Mucosa of descending colon (tissue), 3 donors: ENCODE measurements around the gene MYOZ2. TPM values are rescaled to one million over a fixed set of nuclear protein-coding genes. Genes with fewer than 3 reads are reported as not detected.

Source experiments
- ATAC-seq: fragments of 200-7000 bp; cut with Tn5 transposase; one replicate; pipeline ENCODE4 v1.9.1; 2020; ENCODE audit warnings: mild to moderate bottlenecking, moderate library complexity
- DNase-seq, 3 donors: peaks; one replicate each; pipeline ENCODE4 v3.0.0-alpha.2; 2020
- H3K36me3 ChIP-seq: fragments of 200-600 bp; one replicate; pipeline ENCODE4 v1.8.0; 2021; ENCODE audit warnings: low read depth, mild to moderate bottlenecking
- H3K4me1 ChIP-seq: fragments of 200-600 bp; one replicate; pipeline ENCODE4 v1.8.0; 2021; ENCODE audit warnings: low read depth, mild to moderate bottlenecking
- H3K4me3 ChIP-seq: fragments of 200-600 bp; one replicate; pipeline ENCODE4 v1.8.0; 2021; ENCODE audit warnings: mild to moderate bottlenecking
- H3K9me3 ChIP-seq: fragments of 200-600 bp; one replicate; pipeline ENCODE4 v1.8.0; 2021; ENCODE audit warnings: mild to moderate bottlenecking
- intact Hi-C, 2 donors: fragments of 100-400 bp; cut with DNase I in 1 of 2; cut with micrococcal nuclease in 1 of 2; formaldehyde crosslinking; loops; one replicate each; pipeline versions ENCODE4 v1.11.0 to v1.11.1; 2022; cut with DNase I, micrococcal nuclease
- total RNA-seq, 3 donors: library from RNA; stranded (reverse); fragmentation: NEBNext Ultra II Directional in 2 of 3; extraction: Animal tissue kit (Norgen Biotek cat#: 25700) in 2 of 3; gene quantifications; one replicate each; pipeline versions ENCODE4 v1.2.1 to v1.2.4, GENCODE V29; 2021 to 2023
- TF ChIP-seq, protein P1 (sequence below): fragments of 200-600 bp; IDR thresholded peaks from one replicate; pipeline ENCODE4 v1.8.0; 2022; ENCODE audit warnings: antibody characterized with exemption, mild to moderate bottlenecking
- donor health status: DM: no; HTN: no; CAD: no; lungs with moderate emphysema.
- donor health status: DM: no; HTN: no; CAD: no.
- donor health status: DM: no; HTN: yes; CAD: no.

Gene MYOZ2
- total RNA-seq, 3 donors from 2014 or later: 0.20 to 0.63 (median 0.29) TPM

DNA sequence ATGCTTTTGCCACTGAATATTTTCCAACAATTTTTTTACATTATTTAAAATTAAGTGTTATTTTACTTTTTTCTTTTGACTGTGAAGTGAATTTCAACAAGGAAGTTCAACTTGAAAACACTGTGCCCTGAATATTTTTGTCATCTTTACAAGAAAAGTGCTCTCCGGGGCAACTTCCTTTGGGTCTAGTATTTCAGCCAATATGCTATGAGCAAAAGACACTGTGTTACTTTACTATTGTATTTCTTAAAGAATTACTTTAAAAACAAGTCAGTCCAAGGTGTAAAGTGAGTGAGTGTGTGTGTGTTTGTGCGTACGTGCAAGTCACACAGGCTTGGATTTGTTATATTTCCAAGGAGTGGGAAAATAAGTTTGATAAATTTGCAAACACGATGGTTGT is 69.3 kb downstream of the MYOZ2 start:
- TF ChIP-seq, protein P1, sequence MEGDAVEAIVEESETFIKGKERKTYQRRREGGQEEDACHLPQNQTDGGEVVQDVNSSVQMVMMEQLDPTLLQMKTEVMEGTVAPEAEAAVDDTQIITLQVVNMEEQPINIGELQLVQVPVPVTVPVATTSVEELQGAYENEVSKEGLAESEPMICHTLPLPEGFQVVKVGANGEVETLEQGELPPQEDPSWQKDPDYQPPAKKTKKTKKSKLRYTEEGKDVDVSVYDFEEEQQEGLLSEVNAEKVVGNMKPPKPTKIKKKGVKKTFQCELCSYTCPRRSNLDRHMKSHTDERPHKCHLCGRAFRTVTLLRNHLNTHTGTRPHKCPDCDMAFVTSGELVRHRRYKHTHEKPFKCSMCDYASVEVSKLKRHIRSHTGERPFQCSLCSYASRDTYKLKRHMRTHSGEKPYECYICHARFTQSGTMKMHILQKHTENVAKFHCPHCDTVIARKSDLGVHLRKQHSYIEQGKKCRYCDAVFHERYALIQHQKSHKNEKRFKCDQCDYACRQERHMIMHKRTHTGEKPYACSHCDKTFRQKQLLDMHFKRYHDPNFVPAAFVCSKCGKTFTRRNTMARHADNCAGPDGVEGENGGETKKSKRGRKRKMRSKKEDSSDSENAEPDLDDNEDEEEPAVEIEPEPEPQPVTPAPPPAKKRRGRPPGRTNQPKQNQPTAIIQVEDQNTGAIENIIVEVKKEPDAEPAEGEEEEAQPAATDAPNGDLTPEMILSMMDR: no peak
- Histone ChIP-seq H3K9me3 (no peaks in the 10 kb centered on the region), H3K4me1 (no peaks in the 10 kb centered on the region), H3K36me3 (no peaks in the 10 kb centered on the region), H3K4me3 (no peak overlapping the region)
- ATAC-seq: no peak
- no peak for DNase-seq
- intact Hi-C loops: no loop called here

- TF ChIP-seq, protein P1: no peak
- no peak for DNase-seq
- intact Hi-C loops: no loop called here
- no peaks in the 10 kb centered on the region for H3K4me1 ChIP-seq
- H3K4me3 ChIP-seq: no peak overlapping the region
- H3K9me3 ChIP-seq: no peaks in the 10 kb centered on the region
- H3K36me3 ChIP-seq: no peaks in the 10 kb centered on the region
- ATAC-seq: no peak
These were observed 70.1 kb downstream of the MYOZ2 start for GRCh38 chr4:119205690-119206089.

GRCh38 chr4:119206178-119206577 is 70.5 kb downstream of the MYOZ2 start:
- Histone ChIP-seq H3K4me3 (no peak overlapping the region), H3K9me3 (no peaks in the 10 kb centered on the region), H3K4me1 (peaks cover 4% of the 10 kb centered on the region), H3K36me3 (no peaks in the 10 kb centered on the region)
- DNase-seq (no peak), ATAC-seq (no peak)
- TF ChIP-seq, protein P1: no peak
- intact Hi-C loops: no loop called here

- TF ChIP-seq, protein P1: no peak
- intact Hi-C loops: no loop called here
- no peak for DNase-seq
These were observed 71.4 kb downstream of the MYOZ2 start for GRCh38 chr4:119207051-119207450.

GRCh38 chr4:119209077-119209476 is 73.4 kb downstream of the MYOZ2 start:
- intact Hi-C loops: no loop called here

More at GRCh38 chr4:119207051-119207450, 71.4 kb downstream of the MYOZ2 start:
- H3K36me3 ChIP-seq: peaks cover under 1% of the 10 kb centered on the region
- peaks cover 9% of the 10 kb centered on the region for H3K4me1 ChIP-seq
- H3K9me3 ChIP-seq: no peaks in the 10 kb centered on the region
- no peak for ATAC-seq
- H3K4me3 ChIP-seq: no peak overlapping the region

More at GRCh38 chr4:119209077-119209476, 73.4 kb downstream of the MYOZ2 start:
- H3K4me3 ChIP-seq: no peak overlapping the region
- H3K4me1 ChIP-seq: peaks cover 11% of the 10 kb centered on the region
- DNase-seq: no peak
- H3K36me3 ChIP-seq: peaks cover 5% of the 10 kb centered on the region
- ATAC-seq: peak; percentile 5
- H3K9me3 ChIP-seq: no peaks in the 10 kb centered on the region
- TF ChIP-seq, protein P1: no peak
